CD4-positive, CD25-positive, alpha-beta regulatory T cell (primary cell): ENCODE data around the gene RAB13. TPM values are rescaled to one million over a fixed set of nuclear protein-coding genes. Genes with fewer than 3 reads are reported as not detected.
A peak's percentile ranks its signal among the peaks of the same experiment; 100 is the strongest.

ENCODE experiments used
- ATAC-seq, 2 donors: fragments of 150-1000 bp; cut with Tn5 transposase; one replicate each; pipeline ENCODE4 v1.10.0; 2021; ENCODE audit warnings: low read depth in 2 of 2, moderate number of reproducible peaks in 2 of 2, moderate library complexity in 1 of 2
- DNase-seq, 3 donors: peaks; one replicate each; pipeline versions ENCODE4 v3.0.0 to v3.0.0-alpha.2; 2012 to 2022; ENCODE audit warnings: mixed read lengths in 1 of 3
- H3K27ac ChIP-seq: one replicate; pipeline ENCODE4 v1.7.0; 2013; ENCODE audit warnings: mild to moderate bottlenecking, low read length; ENCODE audit not compliant: insufficient read depth, poor library complexity, severe bottlenecking
- H3K27me3 ChIP-seq: one replicate; pipeline ENCODE4 v1.7.0; 2013; ENCODE audit warnings: low read length; ENCODE audit not compliant: control insufficient read depth, insufficient read depth
- H3K36me3 ChIP-seq: one replicate; pipeline ENCODE4 v1.7.0; 2013; ENCODE audit warnings: mild to moderate bottlenecking, low read length, moderate library complexity; ENCODE audit not compliant: control insufficient read depth, insufficient read depth
- H3K4me1 ChIP-seq: 2 replicates; pipeline ENCODE4 v1.7.0; 2013; ENCODE audit warnings: mild to moderate bottlenecking, low read length; ENCODE audit not compliant: insufficient read depth, control insufficient read depth, poor library complexity, severe bottlenecking
- H3K4me3 ChIP-seq: one replicate; pipeline ENCODE4 v1.7.0; 2013; ENCODE audit warnings: low read depth, mild to moderate bottlenecking, low read length, moderate library complexity
- H3K9me3 ChIP-seq, 2 experiments: 1 replicate in 1 of 2; 2 replicates in 1 of 2; pipeline ENCODE4 v1.7.0; 2013; ENCODE audit warnings: low read length in 2 of 2, mild to moderate bottlenecking in 1 of 2, moderate library complexity in 1 of 2; ENCODE audit not compliant: control insufficient read depth in 2 of 2
- H3K27ac Mint-ChIP-seq, 3 donors: one replicate each; pipeline ENCODE4 v1.8.0; 2020 to 2022; ENCODE audit warnings: mild to moderate bottlenecking in 3 of 3, mixed read lengths in 3 of 3, moderate library complexity in 2 of 3
- H3K27me3 Mint-ChIP-seq: one replicate; pipeline ENCODE4 v1.8.0; 2022; ENCODE audit warnings: mild to moderate bottlenecking, mixed read lengths
- H3K36me3 Mint-ChIP-seq: one replicate; pipeline ENCODE4 v1.8.0; 2020; ENCODE audit warnings: mixed read lengths
- H3K4me1 Mint-ChIP-seq, 4 donors: one replicate each; pipeline ENCODE4 v1.8.0; 2020 to 2022; ENCODE audit warnings: mixed read lengths in 4 of 4, mild to moderate bottlenecking in 1 of 4
- H3K4me3 Mint-ChIP-seq, 4 donors: one replicate each; pipeline ENCODE4 v1.8.0; 2020 to 2022; ENCODE audit warnings: mild to moderate bottlenecking in 4 of 4, mixed read lengths in 4 of 4, moderate library complexity in 3 of 4
- H3K9me3 Mint-ChIP-seq, 7 donors: one replicate each; pipeline ENCODE4 v1.8.0; 2020 to 2022; ENCODE audit warnings: mixed read lengths in 7 of 7, mild to moderate bottlenecking in 3 of 7, moderate library complexity in 2 of 7
- polyA plus RNA-seq, 4 donors: library from polyadenylated mRNA; unstranded; fragments of 300-500 nt; fragmentation: Illumina TruSeq; gene quantifications; one replicate each; pipeline ENCODE4 v1.2.3, GENCODE V29; 2021
- total RNA-seq: library from RNA; stranded (reverse); gene quantifications from one replicate; pipeline ENCODE4 v1.2.3, GENCODE V29; 2022

RAB13 gene
- total and polyA plus RNA-seq, 5 donors from 2014 or later, result 0.57 TPM; not detected in 4

GRCh38 chr1:153944005-153944826 is 41.9 kb downstream of the RAB13 start:
- no peak for ATAC-seq
- no peaks in the 10 kb centered on the region for H3K9me3 ChIP-seq
- DNase-seq, result no peak
- H3K36me3 ChIP-seq, result peaks cover 55% of the 10 kb centered on the region
- Mint-ChIP-seq H3K9me3 (no peaks in the 10 kb centered on the region), H3K27me3 (peaks cover 6% of the 10 kb centered on the region), H3K36me3 (peaks cover 31% of the 10 kb centered on the region), H3K27ac (peak overlapping the region; percentile 94 to 97 (median 95)), H3K4me1 (peaks cover 0 to 52% (median 22%) of the 10 kb centered on the region in 4 donors), H3K4me3 (peak overlapping the region; percentile 95 to 99 (median 97))
- H3K27ac ChIP-seq, result peak overlapping the region; percentile 91
- H3K27me3 ChIP-seq, result no peaks in the 10 kb centered on the region
- peaks cover 42% of the 10 kb centered on the region for H3K4me1 ChIP-seq
- peak overlapping the region; percentile 91 for H3K4me3 ChIP-seq

DNA sequence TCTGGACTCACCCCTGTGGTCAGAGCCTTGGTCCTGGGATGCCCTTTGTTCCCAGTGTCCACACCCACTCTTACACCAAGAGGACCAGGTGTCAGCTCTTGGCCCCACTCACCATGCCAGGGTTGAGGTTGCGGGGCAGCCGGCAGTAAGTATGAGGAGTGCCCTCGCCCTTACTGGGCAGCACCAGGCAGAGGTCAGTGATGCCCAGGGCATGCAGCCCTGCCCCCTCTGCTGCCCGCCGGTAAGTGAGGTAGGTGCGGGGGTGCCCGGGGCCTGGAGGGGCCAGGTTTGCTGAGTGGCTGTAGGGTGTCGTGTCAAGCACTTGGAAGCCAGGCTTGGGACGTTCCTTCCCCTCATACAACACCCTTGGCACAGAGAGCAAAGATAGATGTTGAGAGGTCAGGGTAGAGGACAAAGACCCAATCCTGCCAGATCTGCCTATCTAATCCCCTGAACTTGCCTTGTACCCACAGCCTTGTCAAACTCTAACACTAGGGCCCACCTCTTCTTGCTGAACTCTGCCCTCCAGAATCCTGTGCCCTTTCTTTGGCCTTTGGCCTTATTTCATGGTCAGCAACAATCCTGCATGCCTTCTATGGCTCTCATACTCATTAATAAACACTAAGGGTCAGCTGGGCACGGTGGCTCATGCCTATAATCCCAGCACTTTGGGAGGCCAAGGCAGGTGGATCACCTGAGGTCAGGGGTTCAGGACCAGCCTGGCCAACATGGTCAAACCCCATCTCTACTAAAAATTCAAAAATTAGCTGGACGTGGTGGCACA is 43.2 kb downstream of the RAB13 start:
- peaks cover 38% of the 10 kb centered on the region for H3K36me3 Mint-ChIP-seq
- Histone ChIP-seq H3K27ac (peak overlapping the region; percentile 23), H3K27me3 (no peaks in the 10 kb centered on the region), H3K4me3 (no peak overlapping the region), H3K4me1 (peaks cover 42% of the 10 kb centered on the region), H3K9me3 (no peaks in the 10 kb centered on the region), H3K36me3 (peaks cover 49% of the 10 kb centered on the region)
- no peak for DNase-seq
- H3K9me3 Mint-ChIP-seq, result no peaks in the 10 kb centered on the region
- peaks cover 0 to 58% (median 22%) of the 10 kb centered on the region in 4 donors for H3K4me1 Mint-ChIP-seq
- H3K27ac Mint-ChIP-seq, result peak overlapping the region in 2 of 3 donors; percentile 83 to 97
- peaks cover 6% of the 10 kb centered on the region for H3K27me3 Mint-ChIP-seq
- no peak for ATAC-seq
- H3K4me3 Mint-ChIP-seq, result peak overlapping the region in 2 of 4 donors; percentile 11 to 76

DNA sequence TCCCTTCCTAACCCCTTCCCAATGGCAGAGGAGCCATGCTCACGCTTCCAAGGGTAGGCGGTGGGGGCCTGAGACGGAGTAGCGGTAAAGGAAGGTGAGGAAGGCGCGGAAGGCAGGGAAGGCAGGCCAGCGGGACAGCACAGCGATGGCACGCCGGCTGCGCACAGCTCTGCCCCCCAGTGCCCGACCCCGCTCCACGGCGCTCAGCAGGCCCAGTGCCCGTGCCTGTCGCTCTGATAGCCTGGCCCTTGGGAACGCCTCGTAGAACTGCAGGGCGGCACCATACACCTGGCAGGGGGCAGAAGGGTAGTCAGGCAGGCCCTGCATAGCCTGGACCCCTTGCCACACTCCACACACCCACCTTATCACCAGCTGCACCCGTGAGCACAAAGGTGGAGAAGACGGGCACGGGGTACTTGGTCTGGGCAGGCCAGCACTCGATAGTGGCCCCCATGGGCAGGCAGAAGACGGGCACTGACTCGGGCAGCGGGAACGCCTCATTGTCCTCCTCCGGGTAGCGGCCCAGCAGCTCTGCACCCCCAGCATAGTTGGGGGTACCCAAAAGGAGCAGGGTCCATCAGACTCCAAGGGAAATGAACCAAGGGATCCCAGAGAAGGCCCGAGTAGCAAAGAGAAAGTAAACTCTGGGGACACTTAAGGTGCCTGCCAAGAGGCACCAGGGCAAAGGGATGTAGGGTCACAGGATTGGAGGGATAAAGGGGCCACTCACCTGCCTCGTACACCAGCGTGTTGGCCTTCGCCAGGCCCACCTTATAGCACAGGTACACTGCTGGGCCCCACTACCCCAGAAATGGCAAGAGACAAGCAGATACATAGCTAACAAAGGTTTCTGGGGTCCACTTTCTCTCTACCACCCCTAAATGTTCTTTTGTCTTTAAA is 44.1 kb downstream of the RAB13 start:
- Histone ChIP-seq H3K4me3 (no peak overlapping the region), H3K36me3 (peaks cover 54% of the 10 kb centered on the region), H3K9me3 (no peaks in the 10 kb centered on the region), H3K27me3 (no peaks in the 10 kb centered on the region), H3K4me1 (peaks cover 42% of the 10 kb centered on the region), H3K27ac (peak overlapping the region; percentile 23)
- Mint-ChIP-seq H3K27ac (peak overlapping the region in 2 of 3 donors; percentile 31 to 97), H3K4me1 (peaks cover 0 to 55% (median 24%) of the 10 kb centered on the region in 4 donors), H3K36me3 (peaks cover 45% of the 10 kb centered on the region), H3K4me3 (peak overlapping the region in 2 of 4 donors; percentile 22 to 57), H3K27me3 (peaks cover 6% of the 10 kb centered on the region), H3K9me3 (no peaks in the 10 kb centered on the region)
- no peak for DNase-seq
- no peak for ATAC-seq

- ATAC-seq (no peak), DNase-seq (no peak)
- no peaks in the 10 kb centered on the region for H3K9me3 ChIP-seq
- peaks cover 67% of the 10 kb centered on the region for H3K36me3 ChIP-seq
- Mint-ChIP-seq H3K27me3 (peaks cover 6% of the 10 kb centered on the region), H3K4me3 (peak overlapping the region in 2 of 4 donors; percentile 5 to 27), H3K36me3 (peaks cover 55% of the 10 kb centered on the region), H3K4me1 (peaks cover 0 to 50% (median 27%) of the 10 kb centered on the region in 4 donors), H3K27ac (peak overlapping the region in 2 of 3 donors; percentile 49 to 74), H3K9me3 (no peaks in the 10 kb centered on the region)
- no peak overlapping the region for H3K4me3 ChIP-seq
- peaks cover 36% of the 10 kb centered on the region for H3K4me1 ChIP-seq
- H3K27me3 ChIP-seq, result no peaks in the 10 kb centered on the region
- H3K27ac ChIP-seq, result no peak overlapping the region
Measured at GRCh38 chr1:153940756-153941155, 45.4 kb downstream of the RAB13 start.

GRCh38 chr1:153939476-153939875 is 46.7 kb downstream of the RAB13 start:
- peak overlapping the region in 1 of 4 donors; percentile 31 for H3K4me3 Mint-ChIP-seq
- Histone ChIP-seq H3K27me3 (no peaks in the 10 kb centered on the region), H3K27ac (no peak overlapping the region), H3K4me1 (peaks cover 24% of the 10 kb centered on the region), H3K9me3 (no peaks in the 10 kb centered on the region), H3K4me3 (no peak overlapping the region), H3K36me3 (peaks cover 80% of the 10 kb centered on the region)
- H3K4me1 Mint-ChIP-seq, result peaks cover 0 to 42% (median 20%) of the 10 kb centered on the region in 4 donors
- DNase-seq (no peak), ATAC-seq (no peak)
- H3K27me3 Mint-ChIP-seq, result no peaks in the 10 kb centered on the region
- H3K9me3 Mint-ChIP-seq, result no peaks in the 10 kb centered on the region
- H3K27ac Mint-ChIP-seq, result peak overlapping the region in 2 of 3 donors; percentile 52 to 67
- peaks cover 59% of the 10 kb centered on the region for H3K36me3 Mint-ChIP-seq

GRCh38 chr1:153938996-153939395 is 47.1 kb downstream of the RAB13 start:
- H3K27ac Mint-ChIP-seq, result peak overlapping the region in 1 of 3 donors; percentile 45
- peak overlapping the region in 1 of 4 donors; percentile 31 for H3K4me3 Mint-ChIP-seq
- no peak overlapping the region for H3K4me3 ChIP-seq
- DNase-seq (no peak), ATAC-seq (no peak)
- H3K9me3 ChIP-seq, result no peaks in the 10 kb centered on the region
- peaks cover 85% of the 10 kb centered on the region for H3K36me3 ChIP-seq
- peaks cover 19% of the 10 kb centered on the region for H3K4me1 ChIP-seq
- H3K36me3 Mint-ChIP-seq, result peaks cover 61% of the 10 kb centered on the region
- H3K9me3 Mint-ChIP-seq, result no peaks in the 10 kb centered on the region
- no peaks in the 10 kb centered on the region for H3K27me3 ChIP-seq
- H3K27ac ChIP-seq, result no peak overlapping the region
- H3K27me3 Mint-ChIP-seq, result no peaks in the 10 kb centered on the region
- peaks cover 0 to 37% (median 17%) of the 10 kb centered on the region in 4 donors for H3K4me1 Mint-ChIP-seq

GRCh38 chr1:153937331-153937730 is 48.8 kb downstream of the RAB13 start:
- Mint-ChIP-seq H3K4me1 (peaks cover 0 to 23% (median 6%) of the 10 kb centered on the region in 4 donors), H3K36me3 (peaks cover 59% of the 10 kb centered on the region), H3K27ac (no peak overlapping the region), H3K4me3 (peak overlapping the region in 1 of 4 donors; percentile 18), H3K9me3 (no peaks in the 10 kb centered on the region), H3K27me3 (no peaks in the 10 kb centered on the region)
- H3K36me3 ChIP-seq, result peaks cover 90% of the 10 kb centered on the region
- DNase-seq (no peak), ATAC-seq (no peak)
- H3K9me3 ChIP-seq, result no peaks in the 10 kb centered on the region
- no peak overlapping the region for H3K27ac ChIP-seq
- peaks cover 3% of the 10 kb centered on the region for H3K4me1 ChIP-seq
- H3K4me3 ChIP-seq, result no peak overlapping the region
- no peaks in the 10 kb centered on the region for H3K27me3 ChIP-seq
